ENCODE results near the gene NDUFB10. TPM values are rescaled to one million over a fixed set of nuclear protein-coding genes. Genes with fewer than 3 reads are reported as not detected.
A peak's percentile ranks its signal among the peaks of the same experiment; 100 is the strongest.

Gene NDUFB10
- total RNA-seq, 1 experiment from 2014 or later = 202 TPM

GRCh38 chr16:1966460-1966859 lies 7.1 kb downstream of the NDUFB10 start, which contains the start of gene RNF151:
Gene RNF151, plus strand, starts transcription at chr16:1966856. Its CDS starts 26 bp downstream, at chr16:1966882.
- Mint-ChIP-seq H3K4me3 (ENCODE audit: unreplicated experiment) (peak within 1 kb of the TSS; percentile 78), H3K27me3 (ENCODE audit: insufficient read depth, unreplicated experiment) (no peaks in the 10 kb centered on the region)

GRCh38 chr16:1968146-1968953 lies 9.0 kb downstream of the NDUFB10 start:
- no peaks in the 10 kb centered on the region for H3K27me3 Mint-ChIP-seq (ENCODE audit: insufficient read depth, unreplicated experiment)
- ChIA-PET POLR2A (interaction anchor here (1.0 kb wide), 1 partner anchor 15 kb away, joined by 5 read pairs; the partner anchor contains the start of gene GFER), CTCF (no interaction called here)
- no TSS peak for BruUV-seq (replicated peaks)
- intact Hi-C loops (cut with micrococcal nuclease) = no loop called here
- H3K4me1 Mint-ChIP-seq (ENCODE audit: insufficient read depth, unreplicated experiment) = peaks cover 18% of the 10 kb centered on the region
- H3K4me3 Mint-ChIP-seq (ENCODE audit: unreplicated experiment) = no peak overlapping the region
- H3K9me3 Mint-ChIP-seq (ENCODE audit: unreplicated experiment) = no peaks in the 10 kb centered on the region
- H3K27ac Mint-ChIP-seq (ENCODE audit: low read depth, unreplicated experiment) = no peak overlapping the region
- DNase-seq (ENCODE audit: unreplicated experiment) = no peak
- TF ChIP-seq, protein P1, sequence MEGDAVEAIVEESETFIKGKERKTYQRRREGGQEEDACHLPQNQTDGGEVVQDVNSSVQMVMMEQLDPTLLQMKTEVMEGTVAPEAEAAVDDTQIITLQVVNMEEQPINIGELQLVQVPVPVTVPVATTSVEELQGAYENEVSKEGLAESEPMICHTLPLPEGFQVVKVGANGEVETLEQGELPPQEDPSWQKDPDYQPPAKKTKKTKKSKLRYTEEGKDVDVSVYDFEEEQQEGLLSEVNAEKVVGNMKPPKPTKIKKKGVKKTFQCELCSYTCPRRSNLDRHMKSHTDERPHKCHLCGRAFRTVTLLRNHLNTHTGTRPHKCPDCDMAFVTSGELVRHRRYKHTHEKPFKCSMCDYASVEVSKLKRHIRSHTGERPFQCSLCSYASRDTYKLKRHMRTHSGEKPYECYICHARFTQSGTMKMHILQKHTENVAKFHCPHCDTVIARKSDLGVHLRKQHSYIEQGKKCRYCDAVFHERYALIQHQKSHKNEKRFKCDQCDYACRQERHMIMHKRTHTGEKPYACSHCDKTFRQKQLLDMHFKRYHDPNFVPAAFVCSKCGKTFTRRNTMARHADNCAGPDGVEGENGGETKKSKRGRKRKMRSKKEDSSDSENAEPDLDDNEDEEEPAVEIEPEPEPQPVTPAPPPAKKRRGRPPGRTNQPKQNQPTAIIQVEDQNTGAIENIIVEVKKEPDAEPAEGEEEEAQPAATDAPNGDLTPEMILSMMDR (IDR thresholded peaks at IDR 0.05; ENCODE audit: unreplicated experiment) = no peak
- peaks cover 31% of the 10 kb centered on the region for H3K36me3 Mint-ChIP-seq (ENCODE audit: insufficient read depth, unreplicated experiment)

More at GRCh38 chr16:1966460-1966859, 7.1 kb downstream of the NDUFB10 start, which contains the start of gene RNF151:
- CTCF ChIA-PET = interaction anchor here (0.6 to 1.4 kb wide), 4 partner anchors 14 to 237 kb away, joined by 3 to 7 read pairs (median 3); no protein-coding TSS in a partner anchor
- peaks cover 46% of the 10 kb centered on the region for H3K36me3 Mint-ChIP-seq (ENCODE audit: insufficient read depth, unreplicated experiment)
- peaks cover 15% of the 10 kb centered on the region for H3K4me1 Mint-ChIP-seq (ENCODE audit: insufficient read depth, unreplicated experiment)
- peak within 1 kb of the TSS; percentile 95 for H3K27ac Mint-ChIP-seq (ENCODE audit: low read depth, unreplicated experiment)
- TF ChIP-seq, protein P1 (IDR thresholded peaks at IDR 0.05; ENCODE audit: unreplicated experiment) = no peak
- BruUV-seq (replicated peaks) = no TSS peak
- no peaks in the 10 kb centered on the region for H3K9me3 Mint-ChIP-seq (ENCODE audit: unreplicated experiment)
- POLR2A ChIA-PET = interaction anchor here (0.5 to 8.9 kb wide), 12 partner anchors 14 to 497 kb away, joined by 3 to 72 read pairs (median 21); partner anchors contain the start of genes FAHD1, HAGH, NOXO1 and NUBP2
- intact Hi-C loops (cut with micrococcal nuclease) = no loop called here
- no peak for DNase-seq (ENCODE audit: unreplicated experiment)

GRCh38 chr16:1971796-1972489 lies 12.6 kb downstream of the NDUFB10 start, which contains the start of gene TBL3:
Gene TBL3, plus strand, starts transcription at chr16:1972053. Its CDS starts 112 bp downstream, at chr16:1972165.
- no peaks in the 10 kb centered on the region for H3K9me3 Mint-ChIP-seq (ENCODE audit: unreplicated experiment)
- peak within 1 kb of the TSS; percentile 92 for H3K4me3 Mint-ChIP-seq (ENCODE audit: unreplicated experiment)
- CTCF ChIA-PET = interaction anchor here (0.5 to 0.8 kb wide), 5 partner anchors 11 to 176 kb away, joined by 3 to 5 read pairs (median 3); no protein-coding TSS in a partner anchor
- peak within 1 kb of the TSS; percentile 95 for H3K27ac Mint-ChIP-seq (ENCODE audit: low read depth, unreplicated experiment)
- POLR2A ChIA-PET = interaction anchor here (0.6 to 2.7 kb wide), 25 partner anchors 8 to 797 kb away, joined by 3 to 35 read pairs (median 5); partner anchors contain the start of genes GFER, NDUFB10, NTHL1 and NUBP2
- peaks cover 14% of the 10 kb centered on the region for H3K36me3 Mint-ChIP-seq (ENCODE audit: insufficient read depth, unreplicated experiment)
- intact Hi-C loops (cut with micrococcal nuclease) = no loop called here
- TF ChIP-seq, protein P1 (IDR thresholded peaks at IDR 0.05; ENCODE audit: unreplicated experiment) = no peak
- no TSS peak for BruUV-seq (replicated peaks)
- no peaks in the 10 kb centered on the region for H3K27me3 Mint-ChIP-seq (ENCODE audit: insufficient read depth, unreplicated experiment)
- peaks cover 13% of the 10 kb centered on the region for H3K4me1 Mint-ChIP-seq (ENCODE audit: insufficient read depth, unreplicated experiment)
- DNase-seq (ENCODE audit: unreplicated experiment) = peak; percentile 92

Data from MCF 10A (cell line).